Measurements from ENCODE around the gene FSD2. TPM values are rescaled to one million over a fixed set of nuclear protein-coding genes. Genes with fewer than 3 reads are reported as not detected.
A peak's percentile ranks its signal among the peaks of the same experiment; 100 is the strongest.

The FSD2 gene
- total RNA-seq, 1 experiment from 2014 or later = not detected

GRCh38 chr15:82852941-82853561 is 47.2 kb upstream of the FSD2 start:
- H3K9me2 ChIP-seq (replicated peaks; ENCODE audit: low read length) = no peaks in the 10 kb centered on the region
- H3K9me3 ChIP-seq (ENCODE audit: low read length) = no peaks in the 10 kb centered on the region
- H4K20me1 ChIP-seq (ENCODE audit: low read length) = no peaks in the 10 kb centered on the region
- no peak overlapping the region for H3K4me3 ChIP-seq (ENCODE audit: low read length)
- intact Hi-C loops (cut with micrococcal nuclease) = no loop called here
- ChIA-PET POLR2A (ENCODE audit: unreplicated experiment) (no interaction called here), CTCF (no interaction called here)
- no peak for ATAC-seq
- H3K36me3 ChIP-seq (ENCODE audit: low read depth, low read length) = no peaks in the 10 kb centered on the region
- TF ChIP-seq EZH2phosphoT487 (IDR thresholded peaks at IDR 0.05; ENCODE audit: borderline replicate concordance, low read length) = no peak
- no peak for TF ChIP-seq EZH2 (IDR thresholded peaks at IDR 0.05; ENCODE audit: low read length, unreplicated experiment)
- no peak for TF ChIP-seq CTCF (conservative IDR thresholded peaks at IDR 0.05; ENCODE audit: low read depth, low read length)
- no TSS peak for BruUV-seq (replicated peaks)
- H3K4me1 ChIP-seq (ENCODE audit: insufficient read depth, low read length) = peaks cover 6% of the 10 kb centered on the region; the same call in 1 of the 2 replicates
- DNase-seq = no peak
- no peaks in the 10 kb centered on the region for H3F3A ChIP-seq (ENCODE audit: low read length, unreplicated experiment)
- no peak overlapping the region for H3K9ac ChIP-seq (ENCODE audit: low read length)
- no peak overlapping the region for H2AFZ ChIP-seq (ENCODE audit: low read length)
- H3K4me2 ChIP-seq (ENCODE audit: low read length) = no peak overlapping the region
- no peaks in the 10 kb centered on the region for H3K79me2 ChIP-seq (ENCODE audit: low read length)
- H3K27me3 ChIP-seq (ENCODE audit: low read length) = no peaks in the 10 kb centered on the region
- H3K27ac ChIP-seq (ENCODE audit: low read length) = no peak overlapping the region

- no peak overlapping the region for H3K4me3 ChIP-seq (ENCODE audit: low read length)
- no peaks in the 10 kb centered on the region for H3F3A ChIP-seq (ENCODE audit: low read length, unreplicated experiment)
- DNase-seq (no peak), ATAC-seq (peak; percentile 25; the same call in 1 of the 2 replicates)
- H4K20me1 ChIP-seq (ENCODE audit: low read length) = no peaks in the 10 kb centered on the region
- H3K79me2 ChIP-seq (ENCODE audit: low read length) = no peaks in the 10 kb centered on the region
- BruUV-seq (replicated peaks) = no TSS peak
- no peaks in the 10 kb centered on the region for H3K9me3 ChIP-seq (ENCODE audit: low read length)
- ChIA-PET CTCF (no interaction called here), POLR2A (ENCODE audit: unreplicated experiment) (interaction anchor here (0.6 kb wide), 2 partner anchors 94 to 143 kb away, joined by 3 to 6 read pairs; no protein-coding TSS in a partner anchor)
- no peak overlapping the region for H3K4me2 ChIP-seq (ENCODE audit: low read length)
- H3K36me3 ChIP-seq (ENCODE audit: low read depth, low read length) = no peaks in the 10 kb centered on the region
- peaks cover 6% of the 10 kb centered on the region; the same call in 1 of the 2 replicates for H3K4me1 ChIP-seq (ENCODE audit: insufficient read depth, low read length)
- no peak overlapping the region for H2AFZ ChIP-seq (ENCODE audit: low read length)
- no peaks in the 10 kb centered on the region for H3K27me3 ChIP-seq (ENCODE audit: low read length)
- H3K9me2 ChIP-seq (replicated peaks; ENCODE audit: low read length) = no peaks in the 10 kb centered on the region
- no peak overlapping the region for H3K27ac ChIP-seq (ENCODE audit: low read length)
- H3K9ac ChIP-seq (ENCODE audit: low read length) = no peak overlapping the region
- TF ChIP-seq EZH2phosphoT487 (IDR thresholded peaks at IDR 0.05; ENCODE audit: borderline replicate concordance, low read length) (no peak), EZH2 (IDR thresholded peaks at IDR 0.05; ENCODE audit: low read length, unreplicated experiment) (no peak), CTCF (conservative IDR thresholded peaks at IDR 0.05; ENCODE audit: low read depth, low read length) (no peak)
- intact Hi-C loops (cut with micrococcal nuclease) = no loop called here
Observed at GRCh38 chr15:82851981-82852511, 46.2 kb upstream of the FSD2 start.

- H3K4me1 ChIP-seq (ENCODE audit: insufficient read depth, low read length) = peaks cover 6% of the 10 kb centered on the region; the same call in 1 of the 2 replicates
- TF ChIP-seq EZH2phosphoT487 (IDR thresholded peaks at IDR 0.05; ENCODE audit: borderline replicate concordance, low read length) = no peak
- TF ChIP-seq CTCF (conservative IDR thresholded peaks at IDR 0.05; ENCODE audit: low read depth, low read length) = no peak
- TF ChIP-seq EZH2 (IDR thresholded peaks at IDR 0.05; ENCODE audit: low read length, unreplicated experiment) = no peak
- no peaks in the 10 kb centered on the region for H3K9me3 ChIP-seq (ENCODE audit: low read length)
- no peaks in the 10 kb centered on the region for H3K36me3 ChIP-seq (ENCODE audit: low read depth, low read length)
- H3F3A ChIP-seq (ENCODE audit: low read length, unreplicated experiment) = no peaks in the 10 kb centered on the region
- no peaks in the 10 kb centered on the region for H3K9me2 ChIP-seq (replicated peaks; ENCODE audit: low read length)
- H3K27me3 ChIP-seq (ENCODE audit: low read length) = no peaks in the 10 kb centered on the region
- ChIA-PET POLR2A (ENCODE audit: unreplicated experiment) (interaction anchor here (0.6 kb wide), 1 partner anchor 143 kb away, joined by 3 read pairs; no protein-coding TSS in a partner anchor), CTCF (no interaction called here)
- no peak overlapping the region for H3K4me3 ChIP-seq (ENCODE audit: low read length)
- no peak overlapping the region for H3K27ac ChIP-seq (ENCODE audit: low read length)
- no peak overlapping the region for H3K9ac ChIP-seq (ENCODE audit: low read length)
- H4K20me1 ChIP-seq (ENCODE audit: low read length) = no peaks in the 10 kb centered on the region
- ATAC-seq (no peak), DNase-seq (no peak)
- no peak overlapping the region for H2AFZ ChIP-seq (ENCODE audit: low read length)
- H3K4me2 ChIP-seq (ENCODE audit: low read length) = no peak overlapping the region
- BruUV-seq (replicated peaks) = no TSS peak
- intact Hi-C loops (cut with micrococcal nuclease) = no loop called here
- H3K79me2 ChIP-seq (ENCODE audit: low read length) = no peaks in the 10 kb centered on the region
Observed at GRCh38 chr15:82851306-82851850, 45.5 kb upstream of the FSD2 start.

Measured in PC-3 (cell line).